MCF 10A (cell line): ENCODE results near the gene NIF3L1. TPM values are rescaled to one million over a fixed set of nuclear protein-coding genes. Genes with fewer than 3 reads are reported as not detected.

Experiments
- BruUV-seq: library from RNA; stranded (reverse); fragments of 400-500 nt; replicated peaks from 2 replicates; lab custom pipeline; 2021; lab: Mats Ljungman, UMichigan
- CTCF ChIA-PET: fragments of 300-600 bp; sonication (Branson Sonifier 250); formaldehyde crosslinking; extraction: SDS; loops from one replicate; lab custom pipeline; 2021; ENCODE audit warnings: antibody characterized with exemption, inconsistent platforms; lab: Yijun Ruan, JAX
- POLR2A ChIA-PET: fragments of 300-600, 350-650 bp; sonication (Branson Sonifier 250); formaldehyde crosslinking; extraction: SDS; loops from one replicate; lab custom pipeline; 2020; ENCODE audit warnings: antibody characterized with exemption, inconsistent platforms; lab: Yijun Ruan, JAX
- DNase-seq: peaks from one replicate; pipeline ENCODE4 v3.0.0-alpha.2; 2018; ENCODE audit not compliant: unreplicated experiment
- H3K27ac Mint-ChIP-seq: one replicate; pipeline ENCODE4 v1.8.0; 2022; ENCODE audit warnings: mild to moderate bottlenecking, low read depth, mixed read lengths; ENCODE audit not compliant: unreplicated experiment
- H3K27me3 Mint-ChIP-seq: one replicate; pipeline ENCODE4 v1.8.0; 2022; ENCODE audit warnings: mixed read lengths; ENCODE audit not compliant: insufficient read depth, unreplicated experiment
- H3K36me3 Mint-ChIP-seq: one replicate; pipeline ENCODE4 v1.8.0; 2022; ENCODE audit warnings: mild to moderate bottlenecking, moderate library complexity, mixed read lengths; ENCODE audit not compliant: insufficient read depth, unreplicated experiment
- H3K4me1 Mint-ChIP-seq: one replicate; pipeline ENCODE4 v1.8.0; 2022; ENCODE audit warnings: mixed read lengths; ENCODE audit not compliant: insufficient read depth, unreplicated experiment
- H3K4me3 Mint-ChIP-seq: one replicate; pipeline ENCODE4 v1.8.0; 2022; ENCODE audit warnings: mild to moderate bottlenecking, moderate library complexity, mixed read lengths; ENCODE audit not compliant: unreplicated experiment
- H3K9me3 Mint-ChIP-seq: one replicate; pipeline ENCODE4 v1.8.0; 2022; ENCODE audit warnings: mixed read lengths; ENCODE audit not compliant: unreplicated experiment
- intact Hi-C: fragments of 100-400 bp; cut with micrococcal nuclease; formaldehyde crosslinking; loops from 2 replicates; pipeline ENCODE4 v1.14.1; 2022
- total RNA-seq: library from RNA; stranded (reverse); gene quantifications from 2 replicates; pipeline ENCODE4 v1.2.3, GENCODE V29; 2022
- TF ChIP-seq, protein P1 (sequence below): fragments of 200-600 bp; IDR thresholded peaks from one replicate; pipeline ENCODE4 v1.8.0; 2022; ENCODE audit warnings: antibody characterized with exemption, mild to moderate bottlenecking; ENCODE audit not compliant: unreplicated experiment

NIF3L1 gene
- total RNA-seq, 1 experiment from 2014 or later: 19.3 TPM

GRCh38 chr2:200913654-200914053 is 24.5 kb downstream of the NIF3L1 start:
- H3K27me3 Mint-ChIP-seq: no peaks in the 10 kb centered on the region
- intact Hi-C loops: no loop called here
- ChIA-PET CTCF (interaction anchor here (0.6 to 2.3 kb wide), 6 partner anchors 9 to 319 kb away, joined by 3 to 6 read pairs (median 3); no protein-coding TSS in a partner anchor), POLR2A (interaction anchor here (0.8 to 1.5 kb wide), 3 partner anchors 10 to 158 kb away, joined by 3 to 6 read pairs (median 4); partner anchors contain the start of gene NDUFB3)
- no peaks in the 10 kb centered on the region for H3K9me3 Mint-ChIP-seq
- BruUV-seq: no TSS peak
- no peak overlapping the region for H3K4me3 Mint-ChIP-seq
- peaks cover 100% of the 10 kb centered on the region for H3K36me3 Mint-ChIP-seq
- DNase-seq: no peak
- H3K27ac Mint-ChIP-seq: no peak overlapping the region
- TF ChIP-seq, protein P1, sequence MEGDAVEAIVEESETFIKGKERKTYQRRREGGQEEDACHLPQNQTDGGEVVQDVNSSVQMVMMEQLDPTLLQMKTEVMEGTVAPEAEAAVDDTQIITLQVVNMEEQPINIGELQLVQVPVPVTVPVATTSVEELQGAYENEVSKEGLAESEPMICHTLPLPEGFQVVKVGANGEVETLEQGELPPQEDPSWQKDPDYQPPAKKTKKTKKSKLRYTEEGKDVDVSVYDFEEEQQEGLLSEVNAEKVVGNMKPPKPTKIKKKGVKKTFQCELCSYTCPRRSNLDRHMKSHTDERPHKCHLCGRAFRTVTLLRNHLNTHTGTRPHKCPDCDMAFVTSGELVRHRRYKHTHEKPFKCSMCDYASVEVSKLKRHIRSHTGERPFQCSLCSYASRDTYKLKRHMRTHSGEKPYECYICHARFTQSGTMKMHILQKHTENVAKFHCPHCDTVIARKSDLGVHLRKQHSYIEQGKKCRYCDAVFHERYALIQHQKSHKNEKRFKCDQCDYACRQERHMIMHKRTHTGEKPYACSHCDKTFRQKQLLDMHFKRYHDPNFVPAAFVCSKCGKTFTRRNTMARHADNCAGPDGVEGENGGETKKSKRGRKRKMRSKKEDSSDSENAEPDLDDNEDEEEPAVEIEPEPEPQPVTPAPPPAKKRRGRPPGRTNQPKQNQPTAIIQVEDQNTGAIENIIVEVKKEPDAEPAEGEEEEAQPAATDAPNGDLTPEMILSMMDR: no peak
- no peaks in the 10 kb centered on the region for H3K4me1 Mint-ChIP-seq

- BruUV-seq: no TSS peak
- Mint-ChIP-seq H3K36me3 (peaks cover 66% of the 10 kb centered on the region), H3K4me3 (no peak overlapping the region), H3K4me1 (no peaks in the 10 kb centered on the region), H3K27ac (no peak overlapping the region), H3K27me3 (no peaks in the 10 kb centered on the region), H3K9me3 (no peaks in the 10 kb centered on the region)
- TF ChIP-seq, protein P1: no peak
- POLR2A ChIA-PET: interaction anchor here (1.0 kb wide), 1 partner anchor 41 kb away, joined by 5 read pairs; the partner anchor contains the start of gene ORC2
- CTCF ChIA-PET: no interaction called here
- intact Hi-C loops: no loop called here
- DNase-seq: no peak
Observed at GRCh38 chr2:200922439-200922838, 33.3 kb downstream of the NIF3L1 start.

DNA sequence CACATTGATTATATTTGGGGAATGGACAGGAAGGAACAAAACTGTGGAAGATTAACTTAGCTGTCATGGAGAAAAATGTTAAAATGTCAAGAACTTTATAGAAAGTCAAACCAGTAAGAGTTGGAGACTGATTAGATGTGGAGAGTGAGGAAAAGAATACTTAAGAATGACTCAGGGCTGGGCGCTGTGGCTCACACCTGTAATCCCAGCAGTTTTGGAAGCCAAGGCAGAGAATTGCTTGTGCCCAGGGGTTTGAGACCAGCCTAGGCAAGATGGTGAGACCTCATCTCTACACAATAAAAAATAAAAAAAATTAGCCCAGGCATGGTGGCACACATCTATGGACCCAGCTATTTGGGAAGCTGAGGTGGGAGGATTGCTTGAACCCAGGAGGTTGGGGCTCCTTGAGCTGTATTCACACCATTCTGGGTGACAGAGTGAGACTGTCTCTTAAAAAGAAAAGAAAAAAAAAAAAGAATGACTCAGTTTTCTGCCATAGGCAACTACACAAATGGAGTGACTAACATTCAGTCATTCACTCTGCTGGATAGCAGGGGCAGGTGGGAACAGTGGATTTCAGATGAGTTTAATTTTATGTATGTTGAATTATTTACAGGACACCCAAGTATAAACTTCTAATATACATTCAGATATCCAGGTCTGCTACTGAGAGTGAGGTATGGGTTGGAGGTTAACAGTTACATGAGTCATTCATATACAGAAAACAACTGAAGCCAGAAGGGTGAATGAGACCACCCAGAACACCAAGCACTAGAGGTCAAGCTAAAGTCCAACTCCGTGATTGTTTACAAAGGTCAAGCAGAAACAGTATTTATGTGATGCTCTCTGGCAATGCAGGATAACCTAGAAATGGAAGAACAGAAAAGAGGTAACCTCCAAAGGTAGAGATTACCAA is 40.4 kb downstream of the NIF3L1 start:
- ChIA-PET CTCF (interaction anchor here (0.6 to 1.2 kb wide), 4 partner anchors 9 to 241 kb away, joined by 3 to 4 read pairs (median 3); no protein-coding TSS in a partner anchor), POLR2A (interaction anchor here (0.8 to 1.5 kb wide), 2 partner anchors 10 to 34 kb away, joined by 3 to 4 read pairs; partner anchors contain the start of gene ORC2)
- TF ChIP-seq, protein P1: no peak
- no peak overlapping the region for H3K4me3 Mint-ChIP-seq
- DNase-seq: no peak
- no peaks in the 10 kb centered on the region for H3K4me1 Mint-ChIP-seq
- no peaks in the 10 kb centered on the region for H3K27me3 Mint-ChIP-seq
- peak overlapping the region; percentile 6 for H3K27ac Mint-ChIP-seq
- intact Hi-C loops: no loop called here
- H3K9me3 Mint-ChIP-seq: no peaks in the 10 kb centered on the region
- H3K36me3 Mint-ChIP-seq: peaks cover 78% of the 10 kb centered on the region
- no TSS peak for BruUV-seq

GRCh38 chr2:200930947-200931626 is 41.9 kb downstream of the NIF3L1 start:
- BruUV-seq: no TSS peak
- ChIA-PET POLR2A (no interaction called here), CTCF (no interaction called here)
- TF ChIP-seq, protein P1: no peak
- no peak overlapping the region for H3K27ac Mint-ChIP-seq
- H3K9me3 Mint-ChIP-seq: no peaks in the 10 kb centered on the region
- H3K27me3 Mint-ChIP-seq: no peaks in the 10 kb centered on the region
- H3K36me3 Mint-ChIP-seq: peaks cover 85% of the 10 kb centered on the region
- no peaks in the 10 kb centered on the region for H3K4me1 Mint-ChIP-seq
- intact Hi-C loops: no loop called here
- DNase-seq: no peak
- no peak overlapping the region for H3K4me3 Mint-ChIP-seq
